GM19328 (cell line): Measurements from ENCODE around the gene CABLES1.

ENCODE experiments used
- ATAC-seq: cut with Tn5 transposase; IDR thresholded peaks from one replicate; pipeline ENCODE4 v1.9.1; 2021; ENCODE audit warnings: mild to moderate bottlenecking, moderate library complexity; ENCODE audit not compliant: unreplicated experiment

The CABLES1 gene

DNA sequence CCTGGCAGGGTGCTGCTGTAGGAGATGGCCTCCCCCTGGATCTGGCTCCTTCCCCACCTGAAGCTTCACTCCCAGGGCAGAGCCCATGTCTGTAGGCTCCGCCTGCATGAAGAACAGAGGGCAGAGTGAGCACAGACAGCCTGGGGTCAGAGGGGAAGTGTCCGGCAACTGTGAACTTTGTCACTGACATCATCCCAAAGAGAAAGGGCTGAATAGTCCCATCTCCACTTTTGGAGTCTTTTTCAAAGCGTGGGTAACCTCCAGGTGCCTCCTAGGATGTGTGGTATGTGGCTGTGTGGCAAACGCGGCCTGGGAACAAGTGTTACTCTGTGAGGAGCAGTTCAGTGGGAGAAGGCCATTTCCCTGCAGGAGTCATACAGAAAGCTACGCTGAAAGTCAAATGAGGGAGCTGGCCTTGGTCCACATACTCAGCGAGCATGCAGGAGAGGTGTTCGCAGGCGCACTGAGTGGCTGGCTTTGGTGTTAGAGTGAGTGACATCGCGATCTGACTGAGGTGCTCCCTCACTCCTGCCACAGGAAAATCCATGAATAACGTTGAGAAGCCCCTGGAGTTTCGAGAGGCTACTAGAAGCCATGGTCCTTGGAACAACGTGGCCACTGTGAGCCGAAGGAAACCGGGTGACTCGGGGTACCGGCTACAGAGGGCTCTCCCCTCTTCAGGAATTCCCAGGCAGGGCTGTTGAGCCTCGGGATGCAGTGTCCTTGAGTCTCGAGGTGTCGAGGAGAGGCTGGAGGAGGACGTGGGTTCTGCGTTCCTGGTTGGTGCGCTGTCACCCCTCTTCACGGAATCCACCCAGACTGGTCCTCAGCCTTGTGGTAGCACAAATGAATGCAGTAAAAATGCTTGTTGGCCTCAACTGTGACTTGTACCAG lies 54.7 kb downstream of the CABLES1 start:
- ATAC-seq = no peak

- ATAC-seq = no peak
Measured at GRCh38 chr18:23191232-23191631, 55.9 kb downstream of the CABLES1 start.

DNA sequence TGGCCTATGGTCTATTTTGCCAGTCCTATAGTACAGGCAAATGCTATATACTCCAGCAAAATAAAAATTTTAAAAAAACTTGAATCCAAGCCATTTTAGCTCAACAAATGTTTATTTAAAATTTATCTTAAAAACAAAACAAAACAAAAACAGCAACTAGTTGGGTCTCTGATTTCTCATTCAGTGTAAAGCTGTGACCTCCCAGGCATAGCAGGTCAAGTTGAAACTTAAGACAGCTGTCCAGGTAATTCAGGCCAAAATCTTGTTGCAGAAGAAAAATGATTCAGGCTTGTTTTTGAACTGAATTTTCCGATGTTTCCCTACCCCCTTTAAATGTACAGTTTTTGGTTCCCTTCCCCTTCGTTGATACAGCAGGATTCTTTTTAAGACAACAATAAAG lies 58.5 kb downstream of the CABLES1 start:
- no peak for ATAC-seq

- ATAC-seq = no peak
Measured at GRCh38 chr18:23194155-23194996, 59.1 kb downstream of the CABLES1 start.

DNA sequence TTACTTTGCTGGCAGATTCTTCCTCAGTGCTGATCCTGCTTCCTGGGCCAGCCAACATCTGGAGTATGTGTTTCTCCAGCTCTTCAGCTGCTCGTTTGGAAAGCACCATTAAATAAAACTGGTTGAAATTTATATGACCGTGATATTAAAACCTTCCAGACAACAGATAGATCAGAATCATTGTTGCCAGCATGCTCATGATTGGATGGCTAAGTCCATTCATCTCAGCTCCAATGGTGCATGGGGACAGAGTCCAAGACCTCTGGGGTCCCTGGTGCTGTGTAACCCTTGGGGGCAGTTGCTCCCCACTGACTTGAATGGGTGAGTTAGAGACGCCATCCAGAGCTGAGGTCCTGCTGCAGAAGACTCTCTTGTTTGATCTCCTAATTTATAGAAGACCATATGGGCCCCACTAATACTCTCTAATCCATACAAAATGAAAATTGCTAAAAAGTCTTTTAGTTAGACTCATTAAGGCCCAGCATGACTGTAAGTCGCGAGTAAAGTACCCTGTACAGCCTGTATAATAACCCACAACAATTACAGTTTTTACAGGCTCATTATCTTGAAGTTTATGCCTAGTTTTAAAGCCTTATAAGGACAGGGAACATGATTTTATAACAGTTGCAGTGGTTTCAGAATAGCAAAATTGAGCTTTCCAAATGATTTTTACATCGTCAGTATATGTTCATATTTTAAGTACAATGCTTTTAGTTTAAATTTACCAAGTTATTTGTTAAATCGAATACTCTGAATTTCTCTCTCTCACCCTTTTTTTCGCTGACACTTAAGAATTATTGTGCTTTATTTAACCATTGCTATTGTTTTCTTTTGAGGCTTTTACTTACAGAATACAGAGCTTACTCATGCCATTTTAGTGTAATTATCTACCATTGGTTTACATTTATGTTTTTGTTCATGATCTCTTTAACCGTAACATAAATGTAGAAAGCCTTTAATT lies 60.0 kb downstream of the CABLES1 start:
- ATAC-seq = no peak

DNA sequence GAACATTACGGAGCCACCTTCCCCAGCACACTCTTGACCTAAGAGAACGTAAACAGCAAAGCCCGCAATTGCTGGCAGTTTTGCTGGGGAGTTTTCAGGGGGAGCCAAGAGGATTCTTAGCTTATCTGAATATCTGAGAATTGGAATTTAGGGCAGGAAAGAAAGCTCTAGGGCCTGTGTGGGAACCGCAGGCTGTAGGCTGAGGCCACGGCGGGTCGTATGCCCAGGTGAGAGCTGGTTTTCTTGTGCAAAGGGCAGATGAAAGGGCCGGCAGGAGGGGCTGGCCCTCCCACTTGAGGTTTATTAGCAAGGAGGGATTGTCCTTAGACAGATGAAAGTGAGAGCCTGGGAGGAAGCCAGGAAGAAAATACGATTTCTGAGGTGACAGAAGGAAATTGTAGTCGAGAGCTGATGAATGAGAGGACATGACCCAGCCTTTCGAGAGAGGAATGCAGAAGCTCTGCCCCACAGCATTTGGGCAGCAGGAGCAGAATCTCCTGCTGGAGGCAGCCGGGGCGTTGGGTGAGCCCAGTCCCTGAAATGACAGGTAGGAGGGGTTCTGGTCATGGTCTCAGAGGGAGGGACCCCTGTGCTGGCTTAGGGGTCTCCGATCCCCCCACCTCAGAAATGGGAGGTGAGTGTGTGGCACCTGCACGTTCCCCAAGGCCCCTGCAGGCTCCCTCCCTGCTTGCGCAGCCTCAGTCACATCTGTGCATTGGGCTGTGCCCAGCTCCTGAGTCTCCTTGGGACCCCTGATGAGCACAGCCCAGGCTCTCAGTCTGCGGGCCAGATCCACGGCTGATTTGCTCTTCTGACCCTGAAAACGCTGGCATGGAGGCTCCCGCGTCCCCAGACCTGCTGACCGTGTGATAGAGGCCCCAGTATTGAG lies 61.1 kb downstream of the CABLES1 start:
- ATAC-seq = no peak

- no peak for ATAC-seq
Measured at GRCh38 chr18:23198217-23198845, 63.0 kb downstream of the CABLES1 start.

DNA sequence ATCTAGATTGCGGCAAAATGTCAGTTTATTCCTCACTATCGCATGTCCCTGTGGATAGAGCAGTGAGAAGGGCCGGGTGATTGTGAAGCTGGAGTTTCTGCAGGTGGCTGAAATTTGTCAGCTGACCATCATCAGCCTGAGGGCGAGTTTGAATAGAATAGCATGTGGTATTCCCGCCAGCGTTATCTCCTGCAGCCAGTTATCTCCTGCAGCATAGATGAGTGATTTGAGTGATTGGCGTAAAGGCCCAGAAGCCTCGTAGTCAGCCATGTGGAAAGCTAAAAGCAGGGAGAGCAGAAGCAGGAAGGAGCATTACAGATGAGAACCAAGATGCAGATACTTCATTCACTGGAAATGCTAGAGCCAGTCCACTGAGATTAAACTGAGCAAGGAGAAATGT lies 65.5 kb downstream of the CABLES1 start:
- no peak for ATAC-seq

DNA sequence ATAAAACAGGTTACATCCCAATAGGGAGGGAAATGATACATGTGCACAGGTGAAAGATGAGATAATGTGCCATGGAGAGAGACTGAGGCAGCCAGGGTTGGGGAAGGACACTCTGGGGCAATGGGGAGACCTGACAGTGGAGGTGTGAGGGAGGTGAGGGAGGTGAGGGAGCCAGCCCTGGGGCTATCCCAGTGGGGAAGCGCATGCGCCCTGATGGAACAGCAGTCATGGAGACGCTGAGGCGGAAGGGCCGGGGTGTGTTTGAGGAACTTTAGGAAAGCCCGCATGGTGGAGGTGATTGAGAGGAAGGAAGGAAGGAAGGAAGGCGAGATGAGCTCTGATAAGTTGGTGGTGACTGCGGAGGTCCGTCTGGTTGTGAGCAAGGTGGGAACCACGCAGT lies 66.5 kb downstream of the CABLES1 start:
- ATAC-seq = no peak

DNA sequence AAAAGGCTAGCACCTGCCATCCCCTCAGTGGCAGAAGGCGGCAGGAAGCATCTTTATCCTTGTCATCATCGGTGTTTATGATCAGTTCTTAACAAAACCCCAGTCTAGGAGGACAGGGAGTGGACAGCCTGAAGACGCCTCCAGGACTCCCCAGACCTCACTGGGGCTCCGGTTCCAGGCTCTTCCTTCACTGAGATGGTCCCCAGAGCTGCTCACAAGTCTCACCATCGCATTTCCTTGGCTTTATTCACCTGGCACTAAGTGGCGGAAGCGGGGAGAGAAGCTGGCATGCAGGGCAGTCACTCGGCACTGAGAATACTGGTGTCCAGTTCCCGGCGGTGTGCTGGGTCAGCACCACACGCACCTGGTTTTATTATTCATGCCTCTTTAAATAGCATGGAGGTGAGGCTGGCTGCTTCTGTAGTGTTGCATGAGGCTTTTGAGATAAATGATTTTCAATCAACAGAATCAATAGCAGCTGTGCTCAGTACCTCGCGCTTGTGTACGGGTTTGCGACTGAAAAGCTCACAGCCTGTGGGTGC lies 68.7 kb downstream of the CABLES1 start:
- ATAC-seq = no peak

DNA sequence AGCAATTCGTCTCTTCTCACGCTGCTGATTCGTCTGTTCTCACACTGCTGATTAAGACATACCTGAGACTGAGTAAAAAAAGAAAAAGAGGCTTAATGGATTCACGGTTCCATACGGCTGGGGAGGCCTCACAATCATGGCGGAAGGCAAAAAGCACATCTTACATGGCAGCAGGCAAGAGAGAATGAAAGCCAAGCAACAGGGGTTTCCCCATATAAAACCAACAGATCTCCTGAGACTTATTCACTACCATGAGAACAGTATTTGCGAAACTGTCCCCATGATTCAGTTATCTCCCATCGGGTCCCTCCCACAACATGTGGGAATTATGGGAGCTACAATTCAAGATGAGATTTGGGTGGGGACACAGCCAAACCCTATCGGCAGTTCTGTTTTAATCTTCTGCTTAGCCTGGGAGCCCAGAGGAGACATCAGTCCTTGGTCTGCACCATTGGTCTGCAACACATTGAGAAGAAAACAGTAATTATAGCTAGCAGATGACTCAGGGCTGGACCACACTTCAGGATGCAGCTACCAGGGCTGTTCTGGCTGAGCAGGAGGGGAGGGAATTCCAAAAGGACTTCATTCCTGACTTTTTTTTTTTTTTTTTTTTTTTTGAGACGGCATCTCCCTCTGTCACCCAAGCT lies 69.4 kb downstream of the CABLES1 start:
- no peak for ATAC-seq

- ATAC-seq = no peak
Measured at GRCh38 chr18:23205980-23206379, 70.7 kb downstream of the CABLES1 start.

GRCh38 chr18:23207191-23207955 lies 72.1 kb downstream of the CABLES1 start:
- ATAC-seq = no peak

GRCh38 chr18:23207994-23208393 lies 72.7 kb downstream of the CABLES1 start:
- no peak for ATAC-seq

- ATAC-seq = no peak
Measured at GRCh38 chr18:23208600-23208999, 73.3 kb downstream of the CABLES1 start.

DNA sequence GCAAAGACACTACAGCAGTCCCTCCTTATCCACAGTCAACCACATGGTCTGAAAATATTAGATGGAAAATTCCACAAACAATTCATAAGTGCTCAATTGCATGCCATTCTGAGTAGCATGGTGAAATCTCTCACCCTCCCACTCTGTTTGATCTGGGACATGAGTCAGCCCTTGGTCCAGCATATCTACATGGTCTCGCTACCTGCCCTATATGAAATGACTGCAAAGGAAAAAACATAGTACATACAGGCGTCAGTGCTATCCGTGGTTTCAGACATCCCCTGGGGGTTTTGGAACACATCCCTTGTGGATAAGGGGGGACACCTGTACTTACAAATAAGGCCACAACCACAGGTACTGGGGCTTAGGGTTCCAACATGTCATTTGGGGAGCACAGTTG lies 73.7 kb downstream of the CABLES1 start:
- ATAC-seq = no peak

DNA sequence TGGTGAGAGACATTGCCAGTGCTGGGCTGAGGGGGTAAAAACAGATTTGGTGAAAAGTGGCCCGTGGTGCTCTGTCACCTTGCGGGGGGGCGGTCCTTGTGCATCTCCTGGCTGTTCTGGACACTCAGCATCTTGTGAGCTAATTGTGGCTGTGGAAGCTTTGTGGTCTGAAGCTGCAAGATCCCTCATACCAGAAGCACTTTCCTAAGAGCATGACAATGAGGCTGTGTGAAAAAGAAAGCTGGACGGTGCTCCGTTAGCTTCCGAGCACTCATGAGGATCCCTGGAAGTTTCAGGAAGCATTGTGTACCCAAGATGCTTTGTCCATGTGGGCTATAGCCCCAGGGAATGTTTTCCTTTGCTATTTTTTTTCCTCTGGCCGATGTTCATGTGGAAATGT lies 74.5 kb downstream of the CABLES1 start:
- no peak for ATAC-seq

DNA sequence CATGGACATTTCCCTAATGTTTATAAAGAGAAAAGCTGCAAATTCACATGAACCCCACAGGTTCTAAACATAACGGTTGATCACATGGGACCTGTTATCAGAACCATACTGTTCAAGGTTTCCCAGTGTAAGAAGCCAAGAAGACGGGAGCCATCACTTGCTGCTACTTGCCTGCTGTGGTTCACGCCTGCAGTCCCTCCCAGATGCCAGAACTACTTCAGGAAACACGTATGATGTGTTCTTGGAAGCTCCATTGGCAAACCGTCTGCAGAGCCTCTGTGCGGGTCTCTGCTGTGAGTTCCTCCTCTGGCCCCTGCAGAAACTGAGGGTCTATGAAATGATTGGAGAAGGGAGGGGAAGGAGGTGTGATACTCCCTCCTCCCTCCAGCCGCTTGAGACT lies 75.2 kb downstream of the CABLES1 start:
- ATAC-seq = no peak
